Smooth muscle cell (in vitro differentiated cells): ENCODE results near the gene ACP3. TPM values are rescaled to one million over a fixed set of nuclear protein-coding genes. Genes with fewer than 3 reads are reported as not detected.
"Not testable (repeated sequence)": the region's sequence is repeated elsewhere in the genome, so short reads cannot be mapped to it uniquely, and the experiment has no call there.

Source experiments
- DNase-seq: peaks from one replicate; lab custom pipeline; 2025; ENCODE audit not compliant: unreplicated experiment; lab: John Stamatoyannopoulos, UW
- H2AFZ ChIP-seq: fragments of 200-600 bp; sonication (generic); 2 replicates; pipeline ENCODE4 v1.6.0; 2016; ENCODE audit warnings: antibody characterized with exemption, low read depth, mild to moderate bottlenecking
- H3F3A ChIP-seq: fragments of 200-600 bp; sonication (generic); 2 replicates; pipeline ENCODE4 v1.6.0; 2017; ENCODE audit warnings: antibody characterized with exemption, low read depth
- H3K27ac ChIP-seq: fragments of 200-600 bp; sonication (generic); 2 replicates; pipeline ENCODE4 v1.5.1; 2016; ENCODE audit warnings: low read depth, mild to moderate bottlenecking
- H3K27me3 ChIP-seq: fragments of 200-600 bp; sonication (generic); 2 replicates; pipeline ENCODE4 v1.6.1; 2016; ENCODE audit warnings: low read depth, mild to moderate bottlenecking
- H3K36me3 ChIP-seq: fragments of 200-600 bp; sonication (generic); 2 replicates; pipeline ENCODE4 v1.5.1; 2016; ENCODE audit warnings: low read depth
- H3K4me1 ChIP-seq: fragments of 200-600 bp; sonication (generic); 2 replicates; pipeline ENCODE4 v1.5.1; 2016; ENCODE audit warnings: low read depth
- H3K4me2 ChIP-seq: fragments of 200-600 bp; sonication (generic); 2 replicates; pipeline ENCODE4 v1.6.0; 2016; ENCODE audit warnings: mild to moderate bottlenecking
- H3K4me3 ChIP-seq: fragments of 200-600 bp; sonication (generic); 2 replicates; pipeline ENCODE4 v1.5.1; 2016; ENCODE audit warnings: mild to moderate bottlenecking
- H3K79me2 ChIP-seq: fragments of 200-600 bp; sonication (generic); 2 replicates; pipeline ENCODE4 v1.6.0; 2016; ENCODE audit warnings: low read depth, mild to moderate bottlenecking
- H3K9ac ChIP-seq: fragments of 200-600 bp; sonication (generic); 2 replicates; pipeline ENCODE4 v1.6.0; 2016; ENCODE audit warnings: low read depth
- H3K9me3 ChIP-seq: fragments of 200-600 bp; sonication (generic); replicated peaks from 2 replicates; pipeline ENCODE4 v1.5.1; 2016; ENCODE audit warnings: low read depth
- H4K20me1 ChIP-seq: fragments of 200-600 bp; sonication (generic); 2 replicates; pipeline ENCODE4 v1.6.0; 2016; ENCODE audit warnings: low read depth
- CTCF ChIP-seq: fragments of 200-600 bp; sonication (generic); IDR thresholded peaks from 2 replicates; pipeline ENCODE4 v1.5.1; 2017; ENCODE audit warnings: borderline replicate concordance, mild to moderate bottlenecking, antibody characterized with exemption; ENCODE audit not compliant: insufficient read depth, poor library complexity, severe bottlenecking
- WGBS: methylation state at CpG from one replicate; pipeline ENCODE4 v1.1.7; 2016; ENCODE audit warnings: low lambda C conversion rate; 5-methylcytosine and 5-hydroxymethylcytosine counted together
- polyA plus RNA-seq: library from polyadenylated mRNA; unstranded; fragments of >200 nt; fragmentation: Nextera tagmentation; extraction: Ambion mirVana; gene quantifications from 2 replicates; pipeline ENCODE4 v1.2.1, GENCODE V29; 2016
- total RNA-seq: library from RNA; depleted of rRNA; stranded (reverse); fragments of >200 nt; gene quantifications from 2 replicates; pipeline ENCODE4 v1.2.3, GENCODE V29; 2014

The ACP3 gene
- total and polyA plus RNA-seq, 2 experiments from 2014 or later, result 35.8 to 36.6 TPM

- Histone ChIP-seq H3K9me3 (no peaks in the 10 kb centered on the region), H3K4me3 (no peak overlapping the region), H3K4me1 (no peaks in the 10 kb centered on the region), H3F3A (no peaks in the 10 kb centered on the region), H4K20me1 (no peaks in the 10 kb centered on the region), H3K36me3 (no peaks in the 10 kb centered on the region), H3K27me3 (no peaks in the 10 kb centered on the region), H2AFZ (no peak overlapping the region), H3K79me2 (no peaks in the 10 kb centered on the region), H3K4me2 (no peak overlapping the region), H3K9ac (no peak overlapping the region), H3K27ac (no peak overlapping the region)
- no peak for TF ChIP-seq CTCF
- WGBS, result 50% methylated on average over 2 of the region's 2 CpGs
- no peak for DNase-seq
These were observed 77.1 kb downstream of the ACP3 start for GRCh38 chr3:132394320-132394719.

GRCh38 chr3:132395126-132395525 is 77.9 kb downstream of the ACP3 start:
- Histone ChIP-seq H3K9ac (no peak overlapping the region), H3K4me3 (no peak overlapping the region), H3F3A (no peaks in the 10 kb centered on the region), H2AFZ (no peak overlapping the region), H3K4me1 (no peaks in the 10 kb centered on the region), H4K20me1 (no peaks in the 10 kb centered on the region), H3K27ac (no peak overlapping the region), H3K79me2 (no peaks in the 10 kb centered on the region), H3K36me3 (no peaks in the 10 kb centered on the region), H3K4me2 (no peak overlapping the region), H3K9me3 (no peaks in the 10 kb centered on the region), H3K27me3 (no peaks in the 10 kb centered on the region)
- DNase-seq, result no peak
- TF ChIP-seq CTCF, result no peak
- 66% methylated on average over 1 of the region's 1 CpG for WGBS

- WGBS, result 98% methylated on average over 23 of the region's 24 CpGs
- no peak overlapping the region for H3K27ac ChIP-seq
- H3K79me2 ChIP-seq, result no peaks in the 10 kb centered on the region
- H3K27me3 ChIP-seq, result no peaks in the 10 kb centered on the region
- H2AFZ ChIP-seq, result no peak overlapping the region
- H3K4me1 ChIP-seq, result no peaks in the 10 kb centered on the region
- no peak overlapping the region for H3K4me2 ChIP-seq
- no peak for DNase-seq
- H3K4me3 ChIP-seq, result no peak overlapping the region
- no peaks in the 10 kb centered on the region for H3K36me3 ChIP-seq
- no peak overlapping the region for H3K9ac ChIP-seq
- no peaks in the 10 kb centered on the region for H3F3A ChIP-seq
- no peak for TF ChIP-seq CTCF
- H4K20me1 ChIP-seq, result no peaks in the 10 kb centered on the region
- H3K9me3 ChIP-seq, result no peaks in the 10 kb centered on the region
These were observed 79.0 kb downstream of the ACP3 start for GRCh38 chr3:132396255-132396654.

- H3K36me3 ChIP-seq, H3K9me3 ChIP-seq, H3F3A ChIP-seq, H3K9ac ChIP-seq, H2AFZ ChIP-seq, H3K27ac ChIP-seq, H3K4me3 ChIP-seq, H4K20me1 ChIP-seq, H3K27me3 ChIP-seq, H3K4me1 ChIP-seq, DNase-seq, H3K4me2 ChIP-seq, H3K79me2 ChIP-seq: not testable (repeated sequence)
- 90% methylated on average over 8 of the region's 8 CpGs for WGBS
These were observed 79.6 kb downstream of the ACP3 start for GRCh38 chr3:132396776-132397175.
